OCI-LY1 (cell line): ENCODE data around the gene TBXAS1.

Experiments
- H2AFZ ChIP-seq: fragments of 200-600 bp; sonication (generic), shearing (Covaris generic); 2 replicates; pipeline ENCODE4 v1.6.0; 2014; ENCODE audit warnings: antibody characterized with exemption, mild to moderate bottlenecking, low read length
- H3F3A ChIP-seq: fragments of 200-600 bp; sonication (generic), shearing (Covaris generic); 2 replicates; pipeline ENCODE4 v1.6.0; 2014; ENCODE audit warnings: mild to moderate bottlenecking, antibody characterized with exemption, low read length, moderate library complexity; ENCODE audit not compliant: insufficient read depth
- H3K27ac ChIP-seq: fragments of 200-600 bp; sonication (generic); 2 replicates; pipeline ENCODE4 v1.5.1; 2014; ENCODE audit warnings: low read length, mixed run types, mild to moderate bottlenecking, low read depth; ENCODE audit not compliant: poor library complexity, severe bottlenecking
- H3K27me3 ChIP-seq: fragments of 200-600 bp; sonication (generic); 2 replicates; pipeline ENCODE4 v1.6.0; 2014; ENCODE audit warnings: antibody characterized with exemption, mild to moderate bottlenecking, low read length, moderate library complexity; ENCODE audit not compliant: insufficient read depth
- H3K36me3 ChIP-seq: fragments of 200-600 bp; sonication (generic); 2 replicates; pipeline ENCODE4 v1.6.1; 2014; ENCODE audit warnings: mild to moderate bottlenecking, antibody characterized with exemption, low read length, moderate library complexity, mixed read lengths; ENCODE audit not compliant: insufficient read depth
- H3K4me1 ChIP-seq: fragments of 200-600 bp; sonication (generic); 2 replicates; pipeline ENCODE4 v1.5.1; 2014; ENCODE audit warnings: mild to moderate bottlenecking, low read length, moderate library complexity; ENCODE audit not compliant: insufficient read depth, severe bottlenecking
- H3K4me2 ChIP-seq: fragments of 200-600 bp; sonication (generic), shearing (Covaris generic); 2 replicates; pipeline ENCODE4 v1.6.1; 2014; ENCODE audit warnings: low read length
- H3K4me3 ChIP-seq: fragments of 200-600 bp; sonication (generic); 2 replicates; pipeline ENCODE4 v1.5.1; 2014; ENCODE audit warnings: low read length, low read depth, mild to moderate bottlenecking, mixed read lengths; ENCODE audit not compliant: poor library complexity, severe bottlenecking
- H3K79me2 ChIP-seq: fragments of 200-600 bp; shearing (Covaris generic); 2 replicates; pipeline ENCODE4 v1.6.1; 2016; ENCODE audit warnings: mixed run types, low read length, mixed read lengths; ENCODE audit not compliant: insufficient read depth
- H3K9ac ChIP-seq: fragments of 200-600 bp; sonication (generic), shearing (Covaris generic); 2 replicates; pipeline ENCODE4 v1.6.1; 2014; ENCODE audit warnings: mild to moderate bottlenecking, low read length, mixed read lengths
- H3K9me2 ChIP-seq: fragments of 200-600 bp; sonication (generic), shearing (Covaris generic); 2 replicates; pipeline ENCODE4 v1.6.1; 2014; ENCODE audit warnings: low read depth, mild to moderate bottlenecking, low read length, mixed read lengths
- H3K9me3 ChIP-seq: fragments of 200-600 bp; shearing (Covaris generic); 2 replicates; pipeline ENCODE4 v1.6.1; 2014; ENCODE audit warnings: low read length, mixed read lengths
- H4K20me1 ChIP-seq: fragments of 200-600 bp; sonication (generic), shearing (Covaris generic); 2 replicates; pipeline ENCODE4 v1.6.0; 2016; ENCODE audit warnings: mild to moderate bottlenecking, low read length; ENCODE audit not compliant: insufficient read depth
- CTCF ChIP-seq: fragments of 200-600 bp; sonication (generic), shearing (Covaris generic); IDR thresholded peaks from 2 replicates; pipeline ENCODE4 v1.5.1; 2017; ENCODE audit warnings: mild to moderate bottlenecking, antibody characterized with exemption, low read length, moderate library complexity, mixed read lengths
- EZH2 ChIP-seq: fragments of 200-600 bp; sonication (generic), shearing (Covaris generic); IDR thresholded peaks from 2 replicates; pipeline ENCODE4 v1.8.0; 2017; ENCODE audit warnings: borderline replicate concordance, mixed run types, mild to moderate bottlenecking, antibody characterized with exemption, low read length, moderate library complexity, mixed read lengths

TBXAS1 gene

GRCh38 chr7:140025814-140026433 lies 196.9 kb downstream of the TBXAS1 start:
- Histone ChIP-seq H3K27ac (no peak overlapping the region), H3K4me2 (no peak overlapping the region), H3K9me3 (no peaks in the 10 kb centered on the region), H3F3A (no peaks in the 10 kb centered on the region), H2AFZ (no peak overlapping the region), H3K79me2 (no peaks in the 10 kb centered on the region), H3K9ac (no peak overlapping the region), H4K20me1 (no peaks in the 10 kb centered on the region), H3K9me2 (no peaks in the 10 kb centered on the region), H3K36me3 (peaks cover 32% of the 10 kb centered on the region), H3K4me1 (no peaks in the 10 kb centered on the region), H3K27me3 (no peaks in the 10 kb centered on the region), H3K4me3 (no peak overlapping the region)
- TF ChIP-seq EZH2 (no peak), CTCF (no peak)

GRCh38 chr7:140026935-140027334 lies 197.9 kb downstream of the TBXAS1 start:
- peaks cover 32% of the 10 kb centered on the region for H3K36me3 ChIP-seq
- H3K4me2 ChIP-seq, result no peak overlapping the region

DNA sequence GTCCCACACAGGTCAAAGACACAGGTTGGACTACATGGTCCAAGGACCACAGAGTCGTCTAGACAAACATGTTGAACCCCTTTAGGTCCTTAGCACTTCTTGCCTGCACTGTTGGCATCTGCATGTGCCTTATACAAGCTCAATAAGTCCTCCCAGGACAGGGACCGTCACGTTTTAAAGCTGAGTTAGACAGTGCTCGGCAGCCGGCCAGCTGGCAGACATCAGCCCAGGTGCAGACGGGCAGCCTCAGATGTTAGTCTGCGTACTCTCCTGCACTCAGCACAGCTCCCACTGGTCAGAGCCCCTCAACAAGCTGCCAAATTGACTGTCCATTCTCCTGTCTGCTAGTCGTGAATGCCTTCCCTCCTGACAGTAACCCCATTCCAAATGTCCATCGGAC lies 198.8 kb downstream of the TBXAS1 start:
- no peak overlapping the region for H3K9ac ChIP-seq
- no peak overlapping the region for H3K4me2 ChIP-seq
- H3K9me3 ChIP-seq, result no peaks in the 10 kb centered on the region
- no peaks in the 10 kb centered on the region for H3K4me1 ChIP-seq
- H2AFZ ChIP-seq, result no peak overlapping the region
- H3K27ac ChIP-seq, result no peak overlapping the region
- H4K20me1 ChIP-seq, result no peaks in the 10 kb centered on the region
- H3K4me3 ChIP-seq, result no peak overlapping the region
- no peaks in the 10 kb centered on the region for H3K27me3 ChIP-seq
- no peaks in the 10 kb centered on the region for H3F3A ChIP-seq
- no peaks in the 10 kb centered on the region for H3K9me2 ChIP-seq
- peaks cover 27% of the 10 kb centered on the region for H3K36me3 ChIP-seq
- H3K79me2 ChIP-seq, result no peaks in the 10 kb centered on the region
- no peak for TF ChIP-seq CTCF
- TF ChIP-seq EZH2, result no peak

More at GRCh38 chr7:140026935-140027334, 197.9 kb downstream of the TBXAS1 start:
- no peaks in the 10 kb centered on the region for H3K27me3 ChIP-seq
- no peaks in the 10 kb centered on the region for H3K9me3 ChIP-seq
- no peaks in the 10 kb centered on the region for H3K79me2 ChIP-seq
- H3K4me3 ChIP-seq, result no peak overlapping the region
- H3K4me1 ChIP-seq, result no peaks in the 10 kb centered on the region
- TF ChIP-seq EZH2 (no peak), CTCF (no peak)
- no peaks in the 10 kb centered on the region for H4K20me1 ChIP-seq
- H3K9ac ChIP-seq, result no peak overlapping the region
- H3K9me2 ChIP-seq, result no peaks in the 10 kb centered on the region
- H3F3A ChIP-seq, result no peaks in the 10 kb centered on the region
- H3K27ac ChIP-seq, result no peak overlapping the region
- H2AFZ ChIP-seq, result no peak overlapping the region
